Adipocyte (in vitro differentiated cells): ENCODE results near the gene KCNK16.

Experiments used
- DNase-seq: peaks from one replicate; pipeline ENCODE4 v3.0.0-alpha.2; 2015; ENCODE audit warnings: low read depth
- H3K27me3 ChIP-seq: replicated peaks from 2 replicates; pipeline ENCODE4 v1.7.0; 2013; ENCODE audit warnings: mild to moderate bottlenecking, low read length, moderate library complexity; ENCODE audit not compliant: control insufficient read depth, insufficient read depth
- H3K36me3 ChIP-seq: 2 replicates; pipeline ENCODE4 v1.7.0; 2013; ENCODE audit warnings: low read length, mild to moderate bottlenecking, moderate library complexity; ENCODE audit not compliant: control insufficient read depth, insufficient read depth, severe bottlenecking
- H3K4me1 ChIP-seq: 2 replicates; pipeline ENCODE4 v1.7.0; 2013; ENCODE audit warnings: mild to moderate bottlenecking, low read length, moderate library complexity; ENCODE audit not compliant: control insufficient read depth, insufficient read depth
- H3K4me3 ChIP-seq: 2 replicates; pipeline ENCODE4 v1.7.0; 2013; ENCODE audit warnings: mild to moderate bottlenecking, low read length, moderate library complexity
- H3K9ac ChIP-seq: 2 replicates; pipeline ENCODE4 v1.7.0; 2013; ENCODE audit warnings: mild to moderate bottlenecking, low read length, moderate library complexity
- H3K9me3 ChIP-seq: 2 replicates; pipeline ENCODE4 v1.7.0; 2013; ENCODE audit warnings: mild to moderate bottlenecking, low read length, moderate library complexity; ENCODE audit not compliant: control insufficient read depth

KCNK16 gene

DNA sequence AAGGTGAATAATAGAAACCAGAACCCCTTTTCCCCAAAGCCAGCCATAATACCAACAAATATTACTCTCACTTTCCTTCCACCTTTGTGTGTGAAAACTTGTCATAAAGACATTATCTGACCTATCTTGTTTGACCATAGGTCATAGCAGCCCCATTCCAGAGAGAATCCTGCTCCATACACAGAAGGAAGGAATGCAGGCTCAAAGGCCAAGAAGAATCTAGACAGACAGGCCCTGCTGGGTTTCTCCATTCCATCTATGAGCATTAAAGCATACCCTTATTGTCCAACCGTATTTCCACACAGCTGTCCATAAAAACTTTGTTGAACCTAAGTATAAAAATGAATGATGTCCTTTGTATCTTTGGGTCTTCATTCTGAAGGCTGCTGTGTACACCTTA, 52.5 kb downstream of the KCNK16 start:
- no peaks in the 10 kb centered on the region for H3K9me3 ChIP-seq
- no peaks in the 10 kb centered on the region for H3K27me3 ChIP-seq
- no peak overlapping the region for H3K9ac ChIP-seq
- H3K4me3 ChIP-seq: no peak overlapping the region
- peaks cover 6% of the 10 kb centered on the region for H3K4me1 ChIP-seq
- no peaks in the 10 kb centered on the region for H3K36me3 ChIP-seq
- DNase-seq: no peak

DNA sequence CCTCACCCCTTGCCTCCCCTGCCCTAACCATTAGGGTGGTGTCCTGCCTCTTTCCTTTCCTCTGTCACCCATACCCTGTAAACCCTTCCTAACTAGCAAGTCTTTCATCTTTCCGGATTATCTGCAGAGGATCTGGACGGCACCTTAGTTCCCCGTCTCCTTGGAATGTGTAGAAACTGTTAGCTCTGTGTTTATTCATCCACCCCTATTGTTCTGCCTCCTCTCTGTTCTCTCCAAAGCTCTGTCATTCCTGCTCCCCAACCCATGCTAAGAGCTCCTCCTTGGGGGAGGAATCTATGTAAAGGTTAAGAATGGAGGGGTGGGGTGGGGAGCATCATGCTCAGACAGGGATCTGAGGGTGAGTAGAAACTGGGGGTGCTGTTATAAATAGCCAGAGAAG, 53.8 kb downstream of the KCNK16 start:
- no peaks in the 10 kb centered on the region for H3K36me3 ChIP-seq
- no peaks in the 10 kb centered on the region for H3K27me3 ChIP-seq
- H3K4me1 ChIP-seq: peaks cover 7% of the 10 kb centered on the region
- DNase-seq: no peak
- H3K9ac ChIP-seq: no peak overlapping the region
- no peaks in the 10 kb centered on the region for H3K9me3 ChIP-seq
- no peak overlapping the region for H3K4me3 ChIP-seq

DNA sequence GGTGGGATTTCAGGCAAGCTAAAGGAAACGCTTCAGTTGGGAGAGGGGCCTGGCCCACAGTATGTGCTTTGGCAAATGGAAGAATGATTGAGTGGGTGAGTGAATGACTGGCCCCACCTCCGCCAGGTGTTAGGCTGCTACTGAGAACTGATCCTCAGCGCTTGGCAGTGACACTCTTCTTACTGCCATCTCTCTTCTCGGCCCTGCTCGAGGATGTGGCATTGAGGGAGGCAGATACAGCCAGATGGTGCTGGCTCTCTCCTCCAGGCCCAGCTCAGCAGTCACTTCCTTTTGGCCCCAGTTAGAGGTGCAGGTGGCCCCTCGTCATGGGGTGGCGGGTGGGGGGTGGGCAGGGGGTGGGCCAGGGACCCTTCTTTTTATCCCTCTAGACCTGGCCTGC, 54.3 kb downstream of the KCNK16 start:
- Histone ChIP-seq H3K36me3 (no peaks in the 10 kb centered on the region), H3K9ac (no peak overlapping the region), H3K27me3 (no peaks in the 10 kb centered on the region), H3K4me3 (no peak overlapping the region), H3K4me1 (peaks cover 10% of the 10 kb centered on the region), H3K9me3 (no peaks in the 10 kb centered on the region)
- DNase-seq: no peak

DNA sequence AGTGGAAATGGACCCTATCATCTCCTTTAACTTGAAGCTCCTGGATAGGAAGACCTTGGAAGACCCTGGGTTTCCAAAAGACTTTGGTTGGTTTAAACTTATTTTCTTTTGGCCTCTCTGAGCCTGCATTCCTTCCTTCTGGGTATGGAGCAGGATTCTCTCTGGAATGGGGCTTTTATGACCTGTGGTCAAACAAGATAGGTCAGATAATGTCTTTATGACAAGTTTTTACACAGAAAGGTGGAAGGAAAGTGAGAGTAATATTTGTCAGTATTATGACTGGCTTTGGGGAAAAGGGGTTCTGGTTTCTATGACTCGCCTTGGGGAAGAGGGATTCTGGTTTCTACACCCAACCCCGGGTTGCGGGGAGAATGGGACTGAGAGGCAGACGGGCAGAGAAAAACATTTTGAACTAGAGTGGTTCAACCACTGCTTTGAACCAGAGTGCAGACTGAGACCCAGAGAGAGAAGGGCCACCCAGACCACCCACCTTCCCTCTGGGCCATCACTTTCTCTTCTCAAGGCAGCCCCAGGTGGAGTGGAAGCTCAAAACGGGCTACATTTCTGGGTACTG, 55.6 kb downstream of the KCNK16 start:
- no peak for DNase-seq
- Histone ChIP-seq H3K27me3 (no peaks in the 10 kb centered on the region), H3K9ac (no peak overlapping the region), H3K4me3 (no peak overlapping the region), H3K36me3 (no peaks in the 10 kb centered on the region), H3K9me3 (no peaks in the 10 kb centered on the region), H3K4me1 (peaks cover 14% of the 10 kb centered on the region)

DNA sequence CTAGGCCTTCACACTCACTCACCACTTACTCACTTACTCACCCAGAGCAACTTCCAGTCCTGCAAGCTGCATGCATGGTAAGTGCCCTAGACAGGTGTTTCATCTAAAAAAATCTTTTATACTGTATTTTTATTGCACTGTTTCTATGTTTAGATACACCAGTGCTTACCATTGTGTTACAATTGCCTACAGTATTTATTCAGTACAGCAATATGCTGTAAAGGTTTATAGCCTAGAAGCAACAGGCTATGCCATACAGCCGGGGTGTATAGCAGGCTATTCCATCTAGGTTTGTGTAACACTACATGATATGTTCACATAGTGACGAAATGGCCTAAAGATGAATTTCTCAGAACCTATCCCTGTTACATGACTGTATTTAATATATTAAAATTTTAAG, 56.1 kb downstream of the KCNK16 start:
- H3K9me3 ChIP-seq: no peaks in the 10 kb centered on the region
- no peaks in the 10 kb centered on the region for H3K27me3 ChIP-seq
- no peaks in the 10 kb centered on the region for H3K36me3 ChIP-seq
- H3K4me1 ChIP-seq: peaks cover 14% of the 10 kb centered on the region
- DNase-seq: no peak
- H3K4me3 ChIP-seq: no peak overlapping the region
- no peak overlapping the region for H3K9ac ChIP-seq
